CD4-positive, alpha-beta T cell treated with Interleukin-10 for 1 hour (primary cell): Measurements from ENCODE around the gene DLGAP1.
"Not testable (repeated sequence)": the region's sequence is repeated elsewhere in the genome, so short reads cannot be mapped to it uniquely, and the experiment has no call there.

Source experiments
- DNase-seq: peaks from one replicate; pipeline ENCODE4 v3.0.0-alpha.2; 2020

Gene DLGAP1

GRCh38 chr18:4384932-4385331, 70.2 kb downstream of the DLGAP1 start:
- no peak for DNase-seq

GRCh38 chr18:4374564-4374963, 80.5 kb downstream of the DLGAP1 start:
- DNase-seq: no peak

GRCh38 chr18:4369705-4370104, 85.4 kb downstream of the DLGAP1 start:
- no peak for DNase-seq

GRCh38 chr18:4360221-4360715, 94.8 kb downstream of the DLGAP1 start:
- DNase-seq: no peak

- DNase-seq: no peak
Observed at GRCh38 chr18:4358618-4359017, 96.5 kb downstream of the DLGAP1 start.

- no peak for DNase-seq
Observed at GRCh38 chr18:4357579-4357978, 97.5 kb downstream of the DLGAP1 start.

- DNase-seq: no peak
Observed at GRCh38 chr18:4356929-4357328, 98.2 kb downstream of the DLGAP1 start.

- DNase-seq: no peak
Observed at GRCh38 chr18:4353853-4354418, 101.2 kb downstream of the DLGAP1 start.

GRCh38 chr18:4352746-4353551, 102.2 kb downstream of the DLGAP1 start:
- no peak for DNase-seq

GRCh38 chr18:4351005-4351404, 104.1 kb downstream of the DLGAP1 start:
- DNase-seq: no peak

GRCh38 chr18:4335386-4335785, 119.7 kb downstream of the DLGAP1 start:
- no peak for DNase-seq

- DNase-seq: no peak
Observed at GRCh38 chr18:4333043-4333442, 122.1 kb downstream of the DLGAP1 start.

GRCh38 chr18:4319738-4320677, 135.1 kb downstream of the DLGAP1 start:
- no peak for DNase-seq

- no peak for DNase-seq
Observed at GRCh38 chr18:4318311-4318710, 136.8 kb downstream of the DLGAP1 start.

GRCh38 chr18:4311945-4312344, 143.2 kb downstream of the DLGAP1 start:
- DNase-seq: not testable (repeated sequence)

GRCh38 chr18:4311136-4311535, 144.0 kb downstream of the DLGAP1 start:
- DNase-seq: no peak

GRCh38 chr18:4309227-4309626, 145.9 kb downstream of the DLGAP1 start:
- no peak for DNase-seq

GRCh38 chr18:4308576-4308975, 146.5 kb downstream of the DLGAP1 start:
- DNase-seq: no peak

- no peak for DNase-seq
Observed at GRCh38 chr18:4299395-4299794, 155.7 kb downstream of the DLGAP1 start.

GRCh38 chr18:4293337-4293736, 161.8 kb downstream of the DLGAP1 start:
- DNase-seq: no peak

- DNase-seq: no peak
Observed at GRCh38 chr18:4292696-4293095, 162.4 kb downstream of the DLGAP1 start.

GRCh38 chr18:4287340-4287739, 167.8 kb downstream of the DLGAP1 start:
- not testable (repeated sequence) for DNase-seq

- DNase-seq: no peak
Observed at GRCh38 chr18:4286256-4286655, 168.9 kb downstream of the DLGAP1 start.
